WERI-Rb-1 (cell line): ENCODE results near the gene SERTAD1.
A peak's percentile ranks its signal among the peaks of the same experiment; 100 is the strongest.

Experiments used
- DNase-seq: peaks from one replicate; pipeline ENCODE4 v3.0.0-alpha.2; 2020
- H3K27ac ChIP-seq: fragments of 250-450 bp; sonication (Bioruptor Pico); 2 replicates; pipeline ENCODE4 v1.5.1; 2020; ENCODE audit warnings: mild to moderate bottlenecking, moderate library complexity
- H3K27me3 ChIP-seq: fragments of 250-450 bp; sonication (Bioruptor Pico); 2 replicates; pipeline ENCODE4 v1.5.1; 2021; ENCODE audit warnings: mild to moderate bottlenecking, low read depth, moderate library complexity; ENCODE audit not compliant: insufficient read depth, severe bottlenecking
- H3K36me3 ChIP-seq: fragments of 250-450 bp; sonication (Bioruptor Pico); 2 replicates; pipeline ENCODE4 v1.5.1; 2020; ENCODE audit warnings: mild to moderate bottlenecking, moderate library complexity
- H3K4me3 ChIP-seq: 2 replicates; pipeline ENCODE4 v1.5.1; 2011; ENCODE audit warnings: low read depth, mild to moderate bottlenecking, control low read depth, low read length
- H3K9me3 ChIP-seq: fragments of 250-450 bp; sonication (Bioruptor Pico); 2 replicates; pipeline ENCODE4 v1.5.1; 2021; ENCODE audit warnings: mild to moderate bottlenecking, moderate library complexity; ENCODE audit not compliant: severe bottlenecking
- CTCF ChIP-seq: IDR thresholded peaks from 2 replicates; pipeline ENCODE4 v1.5.1; 2011; ENCODE audit warnings: low read depth, mild to moderate bottlenecking, control low read depth, inconsistent platforms, low read length

SERTAD1 gene

GRCh38 chr19:40403262-40403984 is 22.4 kb downstream of the SERTAD1 start:
- no peaks in the 10 kb centered on the region for H3K9me3 ChIP-seq
- peak; percentile 96 for DNase-seq
- H3K27me3 ChIP-seq, result no peaks in the 10 kb centered on the region
- H3K27ac ChIP-seq, result peak overlapping the region; percentile 63
- H3K36me3 ChIP-seq, result no peaks in the 10 kb centered on the region
- peak overlapping the region; percentile 73 for H3K4me3 ChIP-seq
- no peak for TF ChIP-seq CTCF

- H3K9me3 ChIP-seq, result no peaks in the 10 kb centered on the region
- no peak overlapping the region for H3K27ac ChIP-seq
- H3K27me3 ChIP-seq, result no peaks in the 10 kb centered on the region
- no peaks in the 10 kb centered on the region for H3K36me3 ChIP-seq
- DNase-seq, result no peak
- H3K4me3 ChIP-seq, result no peak overlapping the region
- no peak for TF ChIP-seq CTCF
Observed at GRCh38 chr19:40400559-40400958, 25.2 kb downstream of the SERTAD1 start.

GRCh38 chr19:40398417-40399131 is 27.2 kb downstream of the SERTAD1 start:
- no peaks in the 10 kb centered on the region for H3K9me3 ChIP-seq
- H3K27ac ChIP-seq, result no peak overlapping the region
- TF ChIP-seq CTCF, result no peak
- no peaks in the 10 kb centered on the region for H3K36me3 ChIP-seq
- H3K27me3 ChIP-seq, result no peaks in the 10 kb centered on the region
- DNase-seq, result no peak
- no peak overlapping the region for H3K4me3 ChIP-seq

GRCh38 chr19:40397568-40397906 is 28.3 kb downstream of the SERTAD1 start:
- Histone ChIP-seq H3K27ac (no peak overlapping the region), H3K9me3 (no peaks in the 10 kb centered on the region), H3K27me3 (no peaks in the 10 kb centered on the region), H3K36me3 (no peaks in the 10 kb centered on the region), H3K4me3 (no peak overlapping the region)
- no peak for TF ChIP-seq CTCF
- DNase-seq, result no peak

GRCh38 chr19:40396886-40397567 is 28.8 kb downstream of the SERTAD1 start:
- no peak for DNase-seq
- H3K27me3 ChIP-seq, result no peaks in the 10 kb centered on the region
- H3K36me3 ChIP-seq, result no peaks in the 10 kb centered on the region
- H3K9me3 ChIP-seq, result no peaks in the 10 kb centered on the region
- TF ChIP-seq CTCF, result no peak
- H3K4me3 ChIP-seq, result no peak overlapping the region
- H3K27ac ChIP-seq, result no peak overlapping the region
